H9 (cell line): ENCODE data around the gene NRXN3. TPM values are rescaled to one million over a fixed set of nuclear protein-coding genes. Genes with fewer than 3 reads are reported as not detected.

Experiments
- DNase-seq: peaks from one replicate; pipeline ENCODE4 v3.0.0-alpha.2; 2017
- H2AFZ ChIP-seq: one replicate; pipeline ENCODE4 v1.6.1; 2013; ENCODE audit warnings: mild to moderate bottlenecking, low read length, control low read depth, moderate library complexity
- H2AK5ac ChIP-seq: 2 replicates; pipeline ENCODE4 v1.6.1; 2013; ENCODE audit warnings: low read length, control low read depth, mixed read lengths; ENCODE audit not compliant: insufficient read length
- H2BK120ac ChIP-seq: one replicate; pipeline ENCODE4 v1.6.1; 2013; ENCODE audit warnings: low read depth, mild to moderate bottlenecking, low read length, control low read depth, inconsistent platforms; ENCODE audit not compliant: poor library complexity, severe bottlenecking
- H2BK12ac ChIP-seq: 2 replicates; pipeline ENCODE4 v1.6.1; 2013; ENCODE audit warnings: low read length, control low read depth, mixed read lengths, low read depth; ENCODE audit not compliant: insufficient read length
- H2BK15ac ChIP-seq: 2 replicates; pipeline ENCODE4 v1.6.1; 2013; ENCODE audit warnings: low read depth, low read length, control low read depth
- H2BK20ac ChIP-seq: one replicate; pipeline ENCODE4 v1.6.1; 2013; ENCODE audit warnings: low read depth, mild to moderate bottlenecking, low read length, control low read depth, inconsistent platforms; ENCODE audit not compliant: poor library complexity, severe bottlenecking
- H2BK5ac ChIP-seq: 2 replicates; pipeline ENCODE4 v1.6.1; 2013; ENCODE audit warnings: low read length, control low read depth, mixed read lengths; ENCODE audit not compliant: insufficient read length
- H3K14ac ChIP-seq: 2 replicates; pipeline ENCODE4 v1.6.1; 2013; ENCODE audit warnings: low read length, control low read depth; ENCODE audit not compliant: insufficient read depth
- H3K18ac ChIP-seq: 2 replicates; pipeline ENCODE4 v1.6.1; 2013; ENCODE audit warnings: low read depth, mild to moderate bottlenecking, mixed read lengths, low read length, control low read depth; ENCODE audit not compliant: insufficient read length
- H3K23ac ChIP-seq: 2 replicates; pipeline ENCODE4 v1.6.1; 2013; ENCODE audit warnings: low read length, control low read depth, mixed read lengths, low read depth; ENCODE audit not compliant: insufficient read length
- H3K23me2 ChIP-seq: 2 replicates; pipeline ENCODE4 v1.6.1; 2013; ENCODE audit warnings: low read depth, mild to moderate bottlenecking, mixed read lengths, low read length, control low read depth; ENCODE audit not compliant: insufficient read length, poor library complexity, severe bottlenecking
- H3K27ac ChIP-seq: 2 replicates; pipeline ENCODE4 v1.5.1; 2013; ENCODE audit warnings: low read length, control low read depth, mixed read lengths, low read depth; ENCODE audit not compliant: insufficient read length
- H3K27me3 ChIP-seq: 2 replicates; pipeline ENCODE4 v1.6.1; 2013; ENCODE audit warnings: low read length, control low read depth, inconsistent platforms; ENCODE audit not compliant: insufficient read depth
- H3K4ac ChIP-seq: 2 replicates; pipeline ENCODE4 v1.6.1; 2013; ENCODE audit warnings: low read depth, mild to moderate bottlenecking, control low read depth, inconsistent platforms, low read length, moderate library complexity
- H3K4me1 ChIP-seq: 2 replicates; pipeline ENCODE4 v1.6.1; 2013; ENCODE audit warnings: low read length, control low read depth, inconsistent platforms; ENCODE audit not compliant: insufficient read depth
- H3K4me2 ChIP-seq: 2 replicates; pipeline ENCODE4 v1.6.1; 2013; ENCODE audit warnings: low read length, control low read depth, mixed read lengths; ENCODE audit not compliant: insufficient read length, insufficient read depth
- H3K56ac ChIP-seq: 2 replicates; pipeline ENCODE4 v1.6.1; 2013; ENCODE audit warnings: low read depth, mild to moderate bottlenecking, mixed read lengths, low read length, control low read depth; ENCODE audit not compliant: insufficient read length
- H3K79me1 ChIP-seq: 2 replicates; pipeline ENCODE4 v1.6.1; 2013; ENCODE audit warnings: low read depth, mild to moderate bottlenecking, moderate library complexity, low read length, control low read depth, inconsistent platforms; ENCODE audit not compliant: insufficient read depth, poor library complexity, severe bottlenecking
- H3K79me2 ChIP-seq: 2 replicates; pipeline ENCODE4 v1.6.1; 2013; ENCODE audit warnings: low read length, control low read depth, inconsistent platforms; ENCODE audit not compliant: insufficient read depth
- H3K9ac ChIP-seq: 2 replicates; pipeline ENCODE4 v1.6.1; 2013; ENCODE audit warnings: low read length, control low read depth, mixed read lengths; ENCODE audit not compliant: insufficient read length; ENCODE audit errors: extremely low read depth
- H3K9me3 ChIP-seq: one replicate; pipeline ENCODE4 v1.6.1; 2013; ENCODE audit warnings: low read depth, low read length, inconsistent platforms; ENCODE audit not compliant: control insufficient read depth
- H3T11ph ChIP-seq: one replicate; pipeline ENCODE4 v1.6.1; 2013; ENCODE audit warnings: mild to moderate bottlenecking, low read length, control low read depth, inconsistent platforms
- H4K20me1 ChIP-seq: one replicate; pipeline ENCODE4 v1.6.1; 2013; ENCODE audit not compliant: control insufficient read depth, insufficient read length, insufficient read depth
- H4K5ac ChIP-seq: 2 replicates; pipeline ENCODE4 v1.6.1; 2013; ENCODE audit warnings: low read depth, mild to moderate bottlenecking, mixed read lengths, low read length, control low read depth; ENCODE audit not compliant: insufficient read length
- H4K8ac ChIP-seq: replicated peaks from 2 replicates; pipeline ENCODE4 v1.6.1; 2013; ENCODE audit warnings: low read length, control low read depth, mixed read lengths, low read depth; ENCODE audit not compliant: insufficient read length
- H4K91ac ChIP-seq: 2 replicates; pipeline ENCODE4 v1.6.1; 2013; ENCODE audit warnings: low read depth, mild to moderate bottlenecking, moderate library complexity, mixed read lengths, low read length, control low read depth; ENCODE audit not compliant: insufficient read length
- H3K27ac Mint-ChIP-seq, 3 experiments: 2 replicates in 2 of 3; 3 replicates in 1 of 3; pipeline ENCODE4 v1.8.0; 2020 to 2021; ENCODE audit warnings: mixed read lengths in 3 of 3, mild to moderate bottlenecking in 1 of 3, moderate library complexity in 1 of 3
- H3K27me3 Mint-ChIP-seq: 2 replicates; pipeline ENCODE4 v1.8.0; 2021; ENCODE audit warnings: low read depth, mild to moderate bottlenecking, moderate library complexity, mixed read lengths
- H3K36me3 Mint-ChIP-seq, 3 experiments: 2 replicates in 2 of 3; 3 replicates in 1 of 3; pipeline ENCODE4 v1.8.0; 2020 to 2021; ENCODE audit warnings: low read depth in 3 of 3, mixed read lengths in 3 of 3; ENCODE audit not compliant: insufficient read depth in 1 of 3
- H3K4me1 Mint-ChIP-seq, 2 experiments: 2 replicates each; pipeline ENCODE4 v1.8.0; 2020; ENCODE audit warnings: mixed read lengths in 2 of 2
- H3K4me3 Mint-ChIP-seq, 2 experiments: 2 replicates in 1 of 2; 3 replicates in 1 of 2; pipeline ENCODE4 v1.8.0; 2020 to 2021; ENCODE audit warnings: mild to moderate bottlenecking in 2 of 2, mixed read lengths in 2 of 2, moderate library complexity in 1 of 2
- H3K9me3 Mint-ChIP-seq, 2 experiments: 2 replicates in 1 of 2; 3 replicates in 1 of 2; pipeline ENCODE4 v1.8.0; 2020; ENCODE audit warnings: mild to moderate bottlenecking in 2 of 2, mixed read lengths in 2 of 2, moderate library complexity in 1 of 2
- CTCF ChIP-seq: fragments of 200-600 bp; sonication (generic); conservative IDR thresholded peaks from 3 replicates; pipeline ENCODE4 v1.8.0; 2021; ENCODE audit warnings: antibody characterized with exemption, mild to moderate bottlenecking
- WGBS: extraction: QIAGEN DNeasy Blood & Tissue Kit; methylation state at CpG from one replicate; pipeline ENCODE4 v1.1.7; 2013; ENCODE audit warnings: missing lambda C conversion rate, low lambda C conversion rate, mixed read lengths; ENCODE audit not compliant: insufficient read length; ENCODE audit errors: extremely low coverage; 5-methylcytosine and 5-hydroxymethylcytosine counted together
- total RNA-seq: library from RNA; stranded (reverse); gene quantifications from 2 replicates; pipeline ENCODE4 v1.2.1, GENCODE V29; 2021

Gene NRXN3
- total RNA-seq, 1 experiment from 2014 or later = 1.8 TPM

DNA sequence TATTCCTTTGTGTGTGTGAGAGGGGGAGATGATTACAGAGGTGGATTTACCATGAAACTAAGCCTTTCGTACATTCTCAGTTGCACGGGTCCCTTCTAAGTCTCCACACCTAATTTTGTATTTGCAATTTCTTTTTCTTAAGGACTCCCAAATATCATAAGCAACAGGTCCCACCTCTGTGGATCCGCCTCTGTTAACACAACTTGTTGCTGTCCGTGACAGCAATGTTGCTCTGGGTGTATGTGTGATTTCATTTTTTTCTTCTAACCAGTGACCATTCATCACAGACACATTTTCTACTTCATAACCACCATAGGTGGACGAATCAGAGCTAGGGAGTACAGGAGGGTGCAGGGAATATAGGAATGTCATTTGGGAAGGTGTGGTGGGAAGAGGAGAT lies 81.1 kb downstream of the NRXN3 start:
- H3K4me1 ChIP-seq = peaks cover 4% of the 10 kb centered on the region; the same call in 1 of the 2 replicates
- H2BK20ac ChIP-seq = no peak overlapping the region
- H4K5ac ChIP-seq = no peak overlapping the region
- Mint-ChIP-seq H3K36me3 (no peaks in the 10 kb centered on the region), H3K27me3 (no peaks in the 10 kb centered on the region), H3K27ac (no peak overlapping the region), H3K9me3 (no peaks in the 10 kb centered on the region), H3K4me3 (no peak overlapping the region), H3K4me1 (peaks cover 8 to 14% of the 10 kb centered on the region in 2 experiments)
- no peak overlapping the region for H2BK5ac ChIP-seq
- H2AFZ ChIP-seq = no peak overlapping the region
- no peak overlapping the region for H3T11ph ChIP-seq
- no peak for TF ChIP-seq CTCF
- H3K9me3 ChIP-seq = no peaks in the 10 kb centered on the region
- H3K23ac ChIP-seq = no peak overlapping the region
- H4K20me1 ChIP-seq = no peaks in the 10 kb centered on the region
- no peak overlapping the region for H2BK12ac ChIP-seq
- H3K4ac ChIP-seq = no peak overlapping the region
- no peak overlapping the region for H3K27ac ChIP-seq
- no peaks in the 10 kb centered on the region for H3K79me2 ChIP-seq
- H3K27me3 ChIP-seq = no peaks in the 10 kb centered on the region
- no peak overlapping the region for H2AK5ac ChIP-seq
- no peak for DNase-seq
- no peak overlapping the region for H3K4me2 ChIP-seq
- no peak overlapping the region for H3K9ac ChIP-seq
- WGBS = no CpG with 5 or more reads among the region's 5 CpGs
- H2BK120ac ChIP-seq = no peak overlapping the region
- no peak overlapping the region for H4K91ac ChIP-seq
- no peak overlapping the region for H4K8ac ChIP-seq
- H2BK15ac ChIP-seq = no peak overlapping the region
- no peak overlapping the region for H3K56ac ChIP-seq
- no peak overlapping the region for H3K14ac ChIP-seq
- no peaks in the 10 kb centered on the region for H3K79me1 ChIP-seq
- H3K18ac ChIP-seq = no peak overlapping the region
- no peaks in the 10 kb centered on the region for H3K23me2 ChIP-seq
